Measurements from ENCODE around the gene APBA1.
"Not testable (repeated sequence)": the region's sequence is repeated elsewhere in the genome, so short reads cannot be mapped to it uniquely, and the experiment has no call there.

The APBA1 gene

GRCh38 chr9:69468380-69468779 is 203.8 kb downstream of the APBA1 start:
- FAIRE-seq, result no peak

- FAIRE-seq, result no peak
Measured at GRCh38 chr9:69466151-69466550, 206.0 kb downstream of the APBA1 start.

GRCh38 chr9:69465473-69465872 is 206.7 kb downstream of the APBA1 start:
- no peak for FAIRE-seq

DNA sequence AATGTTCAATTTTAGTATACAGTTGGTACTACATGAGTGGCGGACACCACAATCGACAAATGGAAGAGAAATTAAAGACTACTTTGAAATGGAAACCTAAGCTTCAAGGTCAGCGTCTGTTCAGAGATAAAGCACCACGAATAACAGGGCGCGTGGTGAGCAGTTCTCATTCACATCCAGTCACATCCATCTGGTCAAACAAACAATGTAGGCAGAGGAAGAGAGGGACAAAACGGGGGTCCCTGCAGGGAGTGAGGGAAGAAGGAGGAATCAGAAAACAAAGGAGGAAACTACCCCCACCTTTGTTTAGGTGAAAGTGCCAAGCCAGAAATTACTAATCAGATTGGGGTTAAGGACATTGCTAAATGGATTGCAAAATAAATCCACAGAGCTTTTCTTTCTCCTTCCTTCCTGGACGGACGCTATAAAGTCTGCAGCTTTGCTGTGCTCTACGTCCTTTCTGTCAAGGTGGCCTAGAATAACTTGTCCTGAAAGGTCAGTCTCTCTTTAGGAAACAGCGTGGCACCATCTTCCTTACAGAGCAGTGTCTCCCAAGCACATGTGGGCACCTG is 208.6 kb downstream of the APBA1 start:
- FAIRE-seq, result no peak

- no peak for FAIRE-seq
Measured at GRCh38 chr9:69462394-69462793, 209.8 kb downstream of the APBA1 start.

DNA sequence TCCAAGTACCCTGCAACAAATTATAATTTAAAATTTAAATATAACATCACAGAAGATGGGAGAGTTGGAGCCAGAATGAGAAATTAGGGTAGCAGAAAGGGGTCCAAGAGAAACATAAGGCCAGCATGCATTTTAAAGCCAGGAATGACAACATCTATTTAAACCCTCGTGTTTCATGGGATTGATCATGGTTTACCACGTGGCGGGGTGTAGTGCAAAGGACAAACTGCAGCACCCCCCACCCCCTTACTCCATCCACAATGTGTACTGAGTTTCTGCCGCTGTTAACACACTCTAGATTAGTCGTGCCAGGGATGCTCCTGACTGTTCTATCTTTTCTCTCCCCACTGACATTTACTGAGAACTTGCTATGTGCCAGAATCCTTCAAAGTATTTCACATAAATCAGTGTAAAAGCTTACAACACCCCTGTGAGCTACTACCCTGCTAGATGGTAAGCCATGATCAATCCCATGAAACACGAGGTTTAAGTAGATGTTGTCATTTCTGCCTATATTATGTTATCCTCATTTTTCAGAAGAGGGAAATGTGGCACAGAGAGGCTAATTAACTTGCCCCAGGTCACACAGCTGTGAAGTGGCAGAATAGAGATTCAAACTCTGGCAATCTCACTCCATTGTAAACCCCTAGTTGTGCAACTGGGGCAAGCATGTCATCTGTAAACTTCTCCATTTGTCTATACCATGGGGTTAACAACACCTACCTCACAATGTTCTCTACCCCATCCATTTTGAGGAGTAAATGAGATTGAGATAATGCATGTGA is 210.9 kb downstream of the APBA1 start:
- no peak for FAIRE-seq

- no peak for FAIRE-seq
Measured at GRCh38 chr9:69460012-69460411, 212.2 kb downstream of the APBA1 start.

- FAIRE-seq, result no peak
Measured at GRCh38 chr9:69458176-69458575, 214.0 kb downstream of the APBA1 start.

DNA sequence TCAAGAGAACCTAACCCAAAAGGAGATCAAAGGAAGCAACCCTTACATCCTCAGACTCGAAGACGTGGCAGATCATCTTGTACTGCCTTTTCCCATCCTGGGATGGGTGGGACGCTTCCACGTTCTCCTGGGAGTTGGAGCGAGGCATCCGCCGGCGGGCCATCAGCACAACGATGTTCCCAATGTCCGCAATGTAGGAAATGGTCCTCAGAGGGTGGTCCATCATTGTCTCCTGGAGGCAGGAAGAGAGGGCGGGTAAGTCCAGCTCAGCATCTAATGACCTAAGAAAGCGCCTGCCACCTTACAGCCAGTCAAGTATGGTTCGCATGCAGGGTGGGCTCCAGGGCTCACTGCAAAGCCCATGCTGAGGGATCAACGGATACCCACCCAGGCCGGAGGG is 216.0 kb downstream of the APBA1 start:
- no peak for FAIRE-seq

GRCh38 chr9:69455311-69455710 is 216.9 kb downstream of the APBA1 start:
- no peak for FAIRE-seq

DNA sequence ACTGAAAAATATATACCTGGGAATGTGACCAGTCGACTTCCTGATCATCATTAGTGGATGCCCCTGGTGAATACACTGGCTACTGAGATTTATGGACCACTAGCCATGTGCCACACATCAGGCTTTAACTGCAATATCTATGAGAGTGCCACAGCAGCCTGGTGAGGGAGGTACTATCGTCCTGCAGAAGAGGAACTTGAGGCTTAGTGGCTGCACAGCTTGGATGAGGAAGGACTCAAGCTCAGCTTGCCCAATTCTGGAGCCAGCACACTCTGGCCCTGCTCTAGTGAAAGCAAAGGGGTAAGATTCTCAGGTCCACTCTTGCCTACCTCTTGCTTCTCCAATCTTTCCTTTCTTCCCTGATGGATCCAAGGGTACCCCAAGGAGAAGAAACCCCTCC is 217.8 kb downstream of the APBA1 start:
- no peak for FAIRE-seq

GRCh38 chr9:69453746-69454145 is 218.4 kb downstream of the APBA1 start:
- FAIRE-seq, result no peak

DNA sequence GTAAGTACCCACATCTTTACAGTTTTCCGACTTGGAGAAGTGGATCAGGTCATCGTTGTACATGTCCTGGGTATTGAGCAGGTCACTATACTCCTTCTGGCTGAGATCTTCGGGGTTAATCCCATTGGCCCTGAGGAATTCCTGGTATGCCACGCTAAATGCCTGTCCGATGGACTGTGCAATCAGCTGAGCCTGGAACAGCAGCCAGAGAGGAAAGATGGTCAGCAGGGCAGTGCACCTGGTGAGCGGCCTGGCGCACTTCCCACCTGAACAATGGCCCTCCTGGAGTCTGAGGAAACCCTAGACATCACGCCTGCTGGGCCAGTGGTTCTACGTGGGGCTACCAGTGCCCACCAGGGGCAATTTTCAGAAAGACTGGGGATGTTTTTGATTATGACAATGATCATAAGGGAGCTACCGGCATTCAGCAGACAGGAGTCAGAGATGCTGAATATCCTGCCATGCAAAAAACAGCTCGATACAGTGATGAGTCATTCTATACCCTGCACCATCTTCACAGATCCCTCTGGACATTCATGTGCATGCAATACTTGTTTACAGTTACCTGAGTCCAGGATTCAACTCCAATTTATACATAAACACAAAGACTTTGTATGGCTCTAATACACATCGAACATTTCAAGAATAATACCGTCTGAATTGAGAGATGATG is 219.9 kb downstream of the APBA1 start:
- FAIRE-seq, result no peak

- no peak for FAIRE-seq
Measured at GRCh38 chr9:69446496-69446895, 225.7 kb downstream of the APBA1 start.

DNA sequence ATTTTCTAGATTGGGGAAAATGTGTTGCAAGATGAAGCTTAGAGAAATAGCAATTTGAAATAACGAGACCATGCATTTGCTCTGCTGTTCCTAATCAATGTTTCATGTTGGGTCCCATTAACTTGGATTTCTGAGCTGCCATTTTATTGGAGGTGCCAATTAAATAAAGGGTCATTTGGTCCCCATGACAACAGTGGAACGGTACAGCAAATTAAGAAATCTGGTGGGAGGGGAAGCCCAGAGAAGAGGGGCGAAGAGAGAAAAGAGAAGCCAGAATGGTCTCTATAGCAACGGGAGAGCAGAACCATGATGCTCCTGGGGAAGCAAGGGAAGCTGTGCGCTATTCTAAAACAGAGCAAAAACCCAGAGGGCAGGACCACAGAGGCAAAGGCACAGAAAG is 226.9 kb downstream of the APBA1 start:
- FAIRE-seq, result no peak

- no peak for FAIRE-seq
Measured at GRCh38 chr9:69444791-69445190, 227.4 kb downstream of the APBA1 start.

DNA sequence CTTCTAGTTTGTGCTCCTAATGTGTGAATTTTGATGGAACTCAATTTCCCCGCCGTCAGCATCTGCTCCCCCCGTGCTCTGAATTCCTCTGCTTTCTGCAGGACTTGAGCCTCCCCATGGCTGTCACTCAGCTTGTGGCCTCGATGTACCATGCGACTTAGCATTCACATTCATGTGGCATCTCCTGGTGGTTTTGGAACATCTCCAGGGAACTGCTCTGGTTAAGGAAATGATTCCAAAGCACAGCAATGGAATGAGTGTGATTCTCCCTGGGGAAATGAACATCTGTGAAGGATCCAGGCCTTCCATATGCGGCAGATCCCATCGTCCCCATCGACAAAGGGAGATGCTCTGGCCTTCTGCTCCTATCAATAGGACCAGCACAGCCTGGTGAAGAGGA is 228.2 kb downstream of the APBA1 start:
- no peak for FAIRE-seq

- FAIRE-seq, result no peak
Measured at GRCh38 chr9:69443178-69443577, 229.0 kb downstream of the APBA1 start.

GRCh38 chr9:69442486-69442885 is 229.7 kb downstream of the APBA1 start:
- no peak for FAIRE-seq

DNA sequence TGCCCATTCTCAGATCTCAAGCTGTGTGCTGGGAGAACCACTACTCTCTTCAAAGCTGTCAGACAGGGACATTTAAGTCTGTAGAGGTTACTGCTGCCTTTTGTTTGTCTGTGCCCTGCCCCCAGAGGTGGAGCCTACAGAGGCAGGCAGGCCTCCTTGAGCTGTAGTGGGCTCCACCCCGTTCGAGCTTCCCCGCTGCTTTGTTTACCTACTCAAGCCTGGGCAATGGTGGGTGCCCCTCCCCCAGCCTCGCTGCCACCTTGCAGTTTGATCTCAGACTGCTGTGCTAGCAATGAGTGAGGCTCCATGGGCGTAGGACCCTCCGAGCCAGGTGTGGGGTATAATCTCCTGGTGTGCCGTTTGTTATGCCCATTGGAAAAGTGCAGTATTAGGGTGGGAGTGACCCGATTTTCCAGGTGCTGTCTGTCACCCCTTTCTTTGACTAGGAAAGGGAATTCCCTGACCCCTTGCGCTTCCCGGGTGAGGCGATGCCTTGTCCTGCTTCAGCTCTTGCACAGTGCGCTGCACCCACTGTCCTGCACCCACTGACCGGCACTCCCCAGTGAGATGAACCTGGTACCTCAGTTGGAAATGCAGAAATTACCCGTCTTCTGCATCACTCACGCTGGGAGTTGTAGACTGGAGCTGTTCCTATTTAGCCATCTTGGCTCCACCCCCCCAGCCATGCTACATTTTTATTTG is 231.8 kb downstream of the APBA1 start:
- not testable (repeated sequence) for FAIRE-seq

DNA sequence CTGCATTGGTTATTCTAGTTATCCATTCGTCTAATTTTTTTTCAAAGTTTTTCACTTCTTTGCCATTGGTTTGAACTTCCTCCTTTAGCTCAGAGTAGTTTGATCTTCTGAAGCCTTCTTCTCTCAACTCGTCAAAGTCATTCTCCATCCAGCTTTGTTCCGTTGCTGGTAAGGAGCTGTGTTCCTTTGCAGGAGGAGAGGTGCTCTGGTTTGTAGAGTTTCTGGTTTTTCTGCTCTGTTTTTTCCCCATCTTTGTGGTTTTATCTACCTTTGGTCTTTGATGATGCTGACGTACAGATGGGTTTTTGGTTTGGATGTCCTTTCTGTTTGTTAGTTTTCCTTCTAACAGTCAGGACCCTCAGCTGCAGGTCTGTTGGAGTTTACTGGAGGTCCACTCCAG is 232.5 kb downstream of the APBA1 start:
- FAIRE-seq, result not testable (repeated sequence)

DNA sequence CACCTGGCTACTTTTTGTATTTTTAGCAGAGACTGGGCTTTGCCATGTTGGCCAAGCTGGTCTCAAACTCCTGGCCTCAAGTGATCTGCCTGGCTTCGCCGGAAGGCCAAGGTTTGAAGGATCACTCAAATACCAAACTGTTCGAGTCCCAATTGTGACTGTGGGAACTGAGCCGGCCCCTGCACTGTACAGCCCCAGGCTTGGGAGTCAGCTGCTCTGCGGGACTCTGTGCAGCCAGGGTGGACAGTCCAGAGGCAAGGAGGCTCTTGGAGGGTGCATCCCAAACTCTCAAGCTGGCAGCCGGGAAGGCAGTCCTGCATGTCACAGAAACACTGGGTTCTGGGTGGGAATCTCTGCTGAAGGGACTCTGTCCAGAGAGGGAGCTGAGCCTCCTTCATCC is 238.2 kb downstream of the APBA1 start:
- FAIRE-seq, result no peak

DNA sequence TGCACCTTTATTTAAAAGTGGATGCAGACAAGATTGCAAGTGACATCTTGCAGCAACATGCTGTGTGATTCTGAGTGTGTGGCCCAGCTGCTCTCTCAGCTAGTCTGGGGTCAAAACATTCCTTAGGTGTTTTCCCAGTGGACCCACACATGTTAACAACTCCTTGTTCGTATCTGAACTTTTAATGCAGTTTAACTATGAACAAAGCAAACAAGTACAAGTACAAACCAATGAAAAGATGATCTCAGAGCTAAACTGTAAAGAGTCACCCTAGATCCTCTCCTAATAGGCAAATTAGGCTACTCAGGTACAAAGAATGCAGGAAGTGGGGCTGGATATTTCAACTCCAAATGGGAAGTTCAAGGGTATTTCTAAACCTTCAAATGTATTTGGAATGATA is 238.8 kb downstream of the APBA1 start:
- no peak for FAIRE-seq

DNA sequence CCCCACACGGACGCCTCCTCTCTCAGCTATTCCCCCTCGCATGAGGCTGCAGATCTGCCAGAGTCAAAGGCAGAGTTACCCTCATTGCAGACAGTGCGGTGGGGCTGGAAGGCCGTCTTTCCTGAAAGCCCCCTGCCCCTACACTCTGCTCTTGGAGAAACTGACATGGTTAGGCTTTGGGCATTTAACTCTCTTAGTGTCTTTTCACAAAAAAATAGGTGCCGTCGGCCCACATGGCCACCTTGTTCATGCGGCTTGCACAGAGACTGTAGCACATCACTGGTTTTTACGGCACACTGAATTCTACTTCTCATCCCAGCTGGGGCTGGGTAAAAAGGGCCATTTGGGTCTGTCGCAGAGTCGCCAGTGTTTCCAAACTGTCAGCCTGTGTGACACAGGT is 239.5 kb downstream of the APBA1 start:
- no peak for FAIRE-seq

All from islet of Langerhans (tissue), 1 donor.